Small intestine (tissue), 7 donors: ENCODE results near the gene DDX43. TPM values are rescaled to one million over a fixed set of nuclear protein-coding genes. Genes with fewer than 3 reads are reported as not detected.
A peak's percentile ranks its signal among the peaks of the same experiment; 100 is the strongest.
"Not testable (repeated sequence)": the region's sequence is repeated elsewhere in the genome, so short reads cannot be mapped to it uniquely, and the experiment has no call there.

Source experiments
- DNase-seq, 2 donors: peaks; one replicate each; pipeline versions ENCODE4 v3.0.0 to v3.0.0-alpha.2; 2013
- FAIRE-seq: peaks from 2 replicates; lab custom pipeline; 2012; peaks lifted over from hg19 to GRCh38; lab: Jason Lieb, UNC
- H3K27ac ChIP-seq, 3 donors: one replicate each; pipeline ENCODE4 v1.5.1; 2013; ENCODE audit warnings: low read length in 2 of 3, mild to moderate bottlenecking in 2 of 3, control low read depth in 1 of 3, inconsistent platforms in 1 of 3, low read depth in 1 of 3, moderate library complexity in 1 of 3
- H3K27me3 ChIP-seq, 3 donors: one replicate each; pipeline ENCODE4 v1.6.1; 2013; ENCODE audit warnings: low read length in 3 of 3, inconsistent platforms in 1 of 3; ENCODE audit not compliant: control insufficient read depth in 3 of 3, insufficient read depth in 3 of 3
- H3K36me3 ChIP-seq, 3 donors: one replicate each; pipeline ENCODE4 v1.6.1; 2013; ENCODE audit warnings: low read length in 3 of 3, inconsistent platforms in 1 of 3, low read depth in 1 of 3, mild to moderate bottlenecking in 1 of 3, moderate library complexity in 1 of 3; ENCODE audit not compliant: control insufficient read depth in 3 of 3, insufficient read depth in 2 of 3
- H3K4me1 ChIP-seq, 3 donors: one replicate each; pipeline ENCODE4 v1.6.1; 2013; ENCODE audit warnings: low read length in 2 of 3, inconsistent platforms in 1 of 3, low read depth in 1 of 3, mild to moderate bottlenecking in 1 of 3, moderate library complexity in 1 of 3; ENCODE audit not compliant: control insufficient read depth in 3 of 3, insufficient read depth in 2 of 3
- H3K4me3 ChIP-seq, 3 donors: one replicate each; pipeline ENCODE4 v1.5.1; 2013; ENCODE audit warnings: low read length in 3 of 3, control low read depth in 1 of 3, inconsistent platforms in 1 of 3, low read depth in 1 of 3, mild to moderate bottlenecking in 1 of 3, moderate library complexity in 1 of 3
- H3K9me3 ChIP-seq, 2 donors: one replicate each; pipeline ENCODE4 v1.6.1; 2013; ENCODE audit warnings: low read depth in 1 of 2, low read length in 1 of 2; ENCODE audit not compliant: control insufficient read depth in 2 of 2, insufficient read depth in 1 of 2
- WGBS, 3 donors: extraction: QIAGEN DNeasy Blood & Tissue Kit; methylation state at CpG; one replicate each; pipeline ENCODE4 v1.1.7; 2013; 5-methylcytosine and 5-hydroxymethylcytosine counted together
- polyA plus RNA-seq, 4 donors: library from polyadenylated mRNA; stranded (reverse) in 3 of 4; unstranded in 1 of 4; fragments of 200-250 nt in 3 of 4; fragments of 120-200 nt in 1 of 4; gene quantifications; one replicate each; pipeline versions ENCODE4 v1.2.1 to v1.2.3, GENCODE V29; 2013
- donor health status: healthy with polysubstance abuse.
- donor health status: control.
- donor health status: control.
- donor health status: Bipolar disorder and iron deficiency.
- donor health status: healthy.

The DDX43 gene
- polyA plus RNA-seq, 4 donors, result 0.38 to 1.6 (median 0.39) TPM; not detected in 1

- Histone ChIP-seq H3K36me3 (peaks cover 0 to 3% (median 2%) of the 10 kb centered on the region in 3 donors), H3K27ac (peak overlapping the region; percentile 35 to 90 (median 68)), H3K9me3 (peaks cover 0 to 2% of the 10 kb centered on the region in 2 donors), H3K4me3 (peak overlapping the region; percentile 60 to 86 (median 77)), H3K4me1 (peaks cover 0 to 4% (median 0%) of the 10 kb centered on the region in 3 donors), H3K27me3 (peaks cover 0 to 11% (median 0%) of the 10 kb centered on the region in 3 donors)
- no peak for FAIRE-seq
- 1 to 2% (median 2%) methylated on average over 62 to 79 of the region's 79 CpGs for WGBS, 3 donors
- DNase-seq, result peak; percentile 18 to 72
Measured at GRCh38 chr6:73451223-73452106, 56.8 kb downstream of the DDX43 start.

- 6 to 10% (median 7%) methylated on average over 23 of the region's 23 CpGs for WGBS, 3 donors
- DNase-seq (peak in 1 of 2 donors; percentile 56), FAIRE-seq (no peak)
Measured at GRCh38 chr6:73452107-73452461, 57.5 kb downstream of the DDX43 start, which contains the start of gene CGAS. CGAS (minus strand) TSS chr6:73452297; CDS start chr6:73452181, 116 bp downstream.

GRCh38 chr6:73455865-73456629, 61.4 kb downstream of the DDX43 start:
- Histone ChIP-seq H3K4me1 (peaks cover 0 to 4% (median 0%) of the 10 kb centered on the region in 3 donors), H3K27me3 (peaks cover 0 to 11% (median 0%) of the 10 kb centered on the region in 3 donors), H3K36me3 (no peaks in the 10 kb centered on the region), H3K9me3 (no peaks in the 10 kb centered on the region), H3K4me3 (no peak overlapping the region), H3K27ac (no peak overlapping the region)
- peak in 1 of 2 donors; percentile 6 for DNase-seq
- FAIRE-seq, result no peak
- WGBS, 3 donors, result 55 to 64% (median 59%) methylated on average over 3 of the region's 3 CpGs

More at GRCh38 chr6:73452107-73452461, 57.5 kb downstream of the DDX43 start, which contains the start of gene CGAS:
- H3K4me1 ChIP-seq, result peaks cover 0 to 4% (median 0%) of the 10 kb centered on the region in 3 donors
- peaks cover 0 to 3% (median 2%) of the 10 kb centered on the region in 3 donors for H3K36me3 ChIP-seq
- peaks cover 0 to 2% of the 10 kb centered on the region in 2 donors for H3K9me3 ChIP-seq
- peak within 1 kb of the TSS; percentile 35 to 90 (median 68) for H3K27ac ChIP-seq
- peaks cover 0 to 11% (median 0%) of the 10 kb centered on the region in 3 donors for H3K27me3 ChIP-seq
- peak within 1 kb of the TSS; percentile 60 to 86 (median 77) for H3K4me3 ChIP-seq

GRCh38 chr6:73459474-73459873, 64.8 kb downstream of the DDX43 start:
- H3K4me1 ChIP-seq, H3K9me3 ChIP-seq, H3K4me3 ChIP-seq, DNase-seq, H3K27me3 ChIP-seq, FAIRE-seq, H3K36me3 ChIP-seq, H3K27ac ChIP-seq: not testable (repeated sequence)
- 71 to 89% (median 80%) methylated on average over 7 of the region's 7 CpGs for WGBS, 3 donors

- no peak for DNase-seq
- Histone ChIP-seq H3K27me3 (no peaks in the 10 kb centered on the region), H3K9me3 (no peaks in the 10 kb centered on the region), H3K27ac (no peak overlapping the region), H3K4me1 (peaks cover 0 to 3% (median 0%) of the 10 kb centered on the region in 3 donors), H3K4me3 (no peak overlapping the region), H3K36me3 (peaks cover 0 to 5% (median 0%) of the 10 kb centered on the region in 3 donors)
- WGBS, 3 donors, result 66 to 69% (median 68%) methylated on average over 5 of the region's 5 CpGs
- no peak for FAIRE-seq
Measured at GRCh38 chr6:73460056-73460455, 65.4 kb downstream of the DDX43 start.

GRCh38 chr6:73461537-73462350, 67.1 kb downstream of the DDX43 start, which contains the start of gene MTO1:
MTO1 (plus strand) TSS chr6:73461737; CDS start chr6:73461855, 118 bp downstream.
- peak; percentile 93 to 97 for DNase-seq
- Histone ChIP-seq H3K4me3 (peak within 1 kb of the TSS; percentile 73 to 100 (median 74)), H3K27ac (peak within 1 kb of the TSS; percentile 91 to 99 (median 94)), H3K27me3 (no peaks in the 10 kb centered on the region), H3K36me3 (peaks cover 0 to 12% (median 4%) of the 10 kb centered on the region in 3 donors), H3K4me1 (peaks cover 0 to 3% (median 0%) of the 10 kb centered on the region in 3 donors), H3K9me3 (no peaks in the 10 kb centered on the region)
- no peak for FAIRE-seq
- WGBS, 3 donors, result 0 to 1% (median 0%) methylated on average over 55 of the region's 55 CpGs
